ENCODE results near the gene AZI2. TPM values are rescaled to one million over a fixed set of nuclear protein-coding genes. Genes with fewer than 3 reads are reported as not detected.
A peak's percentile ranks its signal among the peaks of the same experiment; 100 is the strongest.

The AZI2 gene
- total RNA-seq, 4 donors from 2014 or later: 31.0 to 119 (median 65.0) TPM

DNA sequence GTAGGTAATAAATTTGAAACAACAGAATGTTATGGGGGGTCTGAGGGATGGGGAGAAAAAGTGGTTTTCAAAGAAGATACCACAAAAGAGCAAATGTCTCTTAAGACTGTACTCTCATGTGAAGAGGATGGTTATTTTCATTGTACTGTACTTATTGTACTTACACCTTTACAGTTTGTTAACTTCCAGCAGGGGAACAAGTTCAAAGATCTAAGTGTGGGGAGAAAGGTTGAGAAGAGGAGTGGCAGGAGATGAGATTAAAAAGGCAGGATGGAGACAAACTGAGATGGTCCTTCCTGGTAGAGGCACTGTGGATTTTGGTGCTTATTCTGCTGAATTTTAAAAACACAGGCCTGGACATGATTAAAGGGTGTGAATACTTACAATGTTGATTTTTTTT lies 5.5 kb downstream of the AZI2 start:
- no peaks in the 10 kb centered on the region for H3K27me3 ChIP-seq
- peaks cover 0 to 22% (median 6%) of the 10 kb centered on the region in 4 donors for H3K36me3 ChIP-seq
- H3K4me3 ChIP-seq: no peak overlapping the region
- in situ Hi-C loops (cut with MboI; ENCODE audit: low pct_ligation_motif_present in 1 of 4, low pct_unique_long_range_greater_than_20kb in 1 of 4, low sequenced_read_pairs in 3 of 4) (loop anchor here in 2 of 4 donors (25.0 kb wide), 1 partner anchor 1031 kb away; no protein-coding TSS in a partner anchor), intact Hi-C loops (cut with DNase I; ENCODE audit: low total_unique reads) (no loop called here)
- H3K27ac ChIP-seq: peak overlapping the region in 3 of 4 donors; percentile 0 to 23 (median 17)
- no peaks in the 10 kb centered on the region for H3K9me3 ChIP-seq
- DNase-seq: no peak
- H3K4me1 ChIP-seq: peaks cover 14 to 55% (median 24%) of the 10 kb centered on the region in 4 donors
- TF ChIP-seq POLR2AphosphoS5 (IDR thresholded peaks at IDR 0.05) (no peak), EP300 (IDR thresholded peaks at IDR 0.05; ENCODE audit: low read depth) (no peak), POLR2A (IDR thresholded peaks at IDR 0.05) (no peak)
- TF ChIP-seq, protein P1, sequence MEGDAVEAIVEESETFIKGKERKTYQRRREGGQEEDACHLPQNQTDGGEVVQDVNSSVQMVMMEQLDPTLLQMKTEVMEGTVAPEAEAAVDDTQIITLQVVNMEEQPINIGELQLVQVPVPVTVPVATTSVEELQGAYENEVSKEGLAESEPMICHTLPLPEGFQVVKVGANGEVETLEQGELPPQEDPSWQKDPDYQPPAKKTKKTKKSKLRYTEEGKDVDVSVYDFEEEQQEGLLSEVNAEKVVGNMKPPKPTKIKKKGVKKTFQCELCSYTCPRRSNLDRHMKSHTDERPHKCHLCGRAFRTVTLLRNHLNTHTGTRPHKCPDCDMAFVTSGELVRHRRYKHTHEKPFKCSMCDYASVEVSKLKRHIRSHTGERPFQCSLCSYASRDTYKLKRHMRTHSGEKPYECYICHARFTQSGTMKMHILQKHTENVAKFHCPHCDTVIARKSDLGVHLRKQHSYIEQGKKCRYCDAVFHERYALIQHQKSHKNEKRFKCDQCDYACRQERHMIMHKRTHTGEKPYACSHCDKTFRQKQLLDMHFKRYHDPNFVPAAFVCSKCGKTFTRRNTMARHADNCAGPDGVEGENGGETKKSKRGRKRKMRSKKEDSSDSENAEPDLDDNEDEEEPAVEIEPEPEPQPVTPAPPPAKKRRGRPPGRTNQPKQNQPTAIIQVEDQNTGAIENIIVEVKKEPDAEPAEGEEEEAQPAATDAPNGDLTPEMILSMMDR (IDR thresholded peaks at IDR 0.05): no peak

DNA sequence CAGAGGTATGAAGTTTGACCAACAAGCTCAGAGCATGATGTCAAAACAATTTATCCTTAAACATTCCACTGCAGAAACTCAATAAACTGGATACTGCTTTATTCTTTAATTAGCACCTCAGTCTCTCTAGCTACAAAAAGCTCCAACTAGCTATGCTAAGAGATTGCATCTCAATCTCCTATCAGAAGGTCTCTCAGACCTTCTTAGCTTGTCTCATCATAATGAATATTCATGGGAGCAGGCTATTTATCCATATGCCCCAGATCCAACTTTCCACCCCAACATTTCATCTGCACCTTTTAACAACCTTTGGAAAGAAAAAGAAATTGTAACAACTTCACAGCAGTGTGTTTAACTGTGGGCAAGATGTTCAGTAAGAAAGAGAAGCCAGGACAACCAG lies 11.4 kb downstream of the AZI2 start:
- no peaks in the 10 kb centered on the region for H3K27me3 ChIP-seq
- H3K27ac ChIP-seq: no peak overlapping the region
- H3K4me1 ChIP-seq: peaks cover 0 to 4% (median 0%) of the 10 kb centered on the region in 4 donors
- intact Hi-C loops (cut with DNase I; ENCODE audit: low total_unique reads) (no loop called here), in situ Hi-C loops (cut with MboI; ENCODE audit: low pct_ligation_motif_present in 1 of 4, low pct_unique_long_range_greater_than_20kb in 1 of 4, low sequenced_read_pairs in 3 of 4) (loop anchor here in 2 of 4 donors (10.0 to 25.0 kb wide), 2 partner anchors 622 to 1025 kb away; no protein-coding TSS in a partner anchor)
- H3K36me3 ChIP-seq: peaks cover 0 to 42% (median 19%) of the 10 kb centered on the region in 4 donors
- no peak overlapping the region for H3K4me3 ChIP-seq
- no peak for DNase-seq
- TF ChIP-seq POLR2AphosphoS5 (IDR thresholded peaks at IDR 0.05): no peak
- no peak for TF ChIP-seq POLR2A (IDR thresholded peaks at IDR 0.05)
- TF ChIP-seq, protein P1 (IDR thresholded peaks at IDR 0.05): no peak
- TF ChIP-seq EP300 (IDR thresholded peaks at IDR 0.05; ENCODE audit: low read depth): no peak
- H3K9me3 ChIP-seq: no peaks in the 10 kb centered on the region

DNA sequence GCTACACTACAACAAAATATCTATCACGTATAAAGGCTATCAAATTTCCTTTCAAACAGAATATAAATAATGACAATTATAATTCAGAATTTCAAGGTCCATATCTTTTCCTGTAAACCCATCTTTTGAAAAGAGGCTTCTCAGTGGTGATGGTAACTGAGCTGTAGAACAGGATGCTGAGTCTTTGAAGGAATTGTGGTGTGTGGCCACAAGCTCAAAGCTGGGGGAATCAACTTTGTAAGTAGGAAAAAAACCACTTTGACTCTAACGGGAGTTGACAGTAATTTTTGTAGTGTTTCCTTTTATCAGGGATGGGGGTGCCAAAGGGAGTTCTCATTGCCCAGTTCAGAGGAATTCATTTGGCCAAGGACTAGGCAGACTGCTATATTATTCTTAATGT lies 13.4 kb downstream of the AZI2 start:
- in situ Hi-C loops (cut with MboI; ENCODE audit: low pct_ligation_motif_present in 1 of 4, low pct_unique_long_range_greater_than_20kb in 1 of 4, low sequenced_read_pairs in 3 of 4) (loop anchor here in 2 of 4 donors (10.0 to 25.0 kb wide), 2 partner anchors 620 to 1023 kb away; no protein-coding TSS in a partner anchor), intact Hi-C loops (cut with DNase I; ENCODE audit: low total_unique reads) (no loop called here)
- no peaks in the 10 kb centered on the region for H3K9me3 ChIP-seq
- WGBS, 2 donors (ENCODE audit: low coverage in 1 of 2): 69 to 76% methylated on average over 2 of the region's 2 CpGs
- H3K36me3 ChIP-seq: peaks cover 0 to 51% (median 19%) of the 10 kb centered on the region in 4 donors
- TF ChIP-seq EP300 (IDR thresholded peaks at IDR 0.05; ENCODE audit: low read depth): no peak
- TF ChIP-seq POLR2AphosphoS5 (IDR thresholded peaks at IDR 0.05): no peak
- TF ChIP-seq, protein P1 (IDR thresholded peaks at IDR 0.05): no peak
- no peak for TF ChIP-seq POLR2A (IDR thresholded peaks at IDR 0.05)
- no peak for DNase-seq
- H3K27ac ChIP-seq: no peak overlapping the region
- H3K27me3 ChIP-seq: no peaks in the 10 kb centered on the region
- no peaks in the 10 kb centered on the region for H3K4me1 ChIP-seq
- H3K4me3 ChIP-seq: no peak overlapping the region

DNA sequence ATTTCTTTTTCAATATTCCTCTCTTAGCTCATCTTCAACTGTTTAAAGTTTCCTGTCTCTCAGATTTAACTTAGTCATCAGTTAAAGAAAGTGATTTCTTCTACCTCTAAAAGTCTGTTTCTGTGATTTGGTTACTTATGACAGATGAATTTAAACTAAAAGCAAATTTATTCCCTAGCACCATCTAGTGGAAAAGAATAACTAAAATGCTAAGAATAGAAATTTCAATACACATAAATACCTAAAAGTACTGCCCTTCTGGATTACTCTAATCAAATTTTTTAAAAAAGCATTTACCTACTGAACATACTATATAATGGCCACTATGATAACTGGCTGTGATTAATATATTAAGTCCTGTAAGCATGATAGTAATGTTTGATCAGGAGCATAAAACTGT lies 14.1 kb downstream of the AZI2 start:
- in situ Hi-C loops (cut with MboI; ENCODE audit: low pct_ligation_motif_present in 1 of 4, low pct_unique_long_range_greater_than_20kb in 1 of 4, low sequenced_read_pairs in 3 of 4): loop anchor here in 2 of 4 donors (5.0 to 25.0 kb wide), 3 partner anchors 620 to 1022 kb away; no protein-coding TSS in a partner anchor
- intact Hi-C loops (cut with DNase I; ENCODE audit: low total_unique reads): no loop called here
- Histone ChIP-seq H3K36me3 (peaks cover 0 to 44% (median 15%) of the 10 kb centered on the region in 4 donors), H3K27me3 (no peaks in the 10 kb centered on the region), H3K4me3 (no peak overlapping the region), H3K4me1 (no peaks in the 10 kb centered on the region), H3K27ac (no peak overlapping the region), H3K9me3 (no peaks in the 10 kb centered on the region)
- no peak for TF ChIP-seq POLR2AphosphoS5 (IDR thresholded peaks at IDR 0.05)
- TF ChIP-seq, protein P1 (IDR thresholded peaks at IDR 0.05): peak in 1 of 5 experiments; percentile 7
- DNase-seq: no peak
